Heart left ventricle (tissue), 13 donors: Measurements from ENCODE around the gene USE1.

ENCODE experiments used
- POLR2A ChIP-seq, 2 donors: fragments of 450-650 bp; IDR thresholded peaks; one replicate each; pipeline ENCODE4 v1.6.1; 2017; ENCODE audit warnings: antibody characterized with exemption in 2 of 2, mild to moderate bottlenecking in 2 of 2, moderate library complexity in 2 of 2
- TF ChIP-seq, protein P1 (sequence below), 12 donors: fragments of 200-600 bp; sonication (generic) in 4 of 12; IDR thresholded peaks; one replicate each; pipeline versions ENCODE4 v1.5.0 to v1.8.0; 2018 to 2022; ENCODE audit warnings: antibody characterized with exemption in 12 of 12, mild to moderate bottlenecking in 5 of 12
- donor health status: ischemic (EF 13 %, LVEDD 7.1; RV severe dilation, severe dysfunction).
- donor health status: DM: no; HTN: yes; CAD: no.
- donor health status: DM: no; HTN: no; CAD: no.
- donor health status: ischemic (EF 25% LVEDD 6.9; RV normal size, moderate dysfunction).
- donor health status: ischemic (EF 25% LVEDD 5.7; RV mildly dilated, moderate dysfunction).
- donor health status: ischemic (EF 35%, LVEDD 5.7; RV mildly dilated, moderate dysfunction).
- donor health status: nonischemic (EF 11% LVEDD 7.7; RV severe dilation, severe dysfunction).
- donor health status: DM: yes; HTN: yes; CAD: no.
- donor health status: PGD.
- donor health status: ischemic (EF 29% LVEDD 5.4; RV normal size, mild dysfunction).
- donor health status: nonischemic (EF 23%, LVEDD 6.1; RV moderate dilation, normal function).

DNA sequence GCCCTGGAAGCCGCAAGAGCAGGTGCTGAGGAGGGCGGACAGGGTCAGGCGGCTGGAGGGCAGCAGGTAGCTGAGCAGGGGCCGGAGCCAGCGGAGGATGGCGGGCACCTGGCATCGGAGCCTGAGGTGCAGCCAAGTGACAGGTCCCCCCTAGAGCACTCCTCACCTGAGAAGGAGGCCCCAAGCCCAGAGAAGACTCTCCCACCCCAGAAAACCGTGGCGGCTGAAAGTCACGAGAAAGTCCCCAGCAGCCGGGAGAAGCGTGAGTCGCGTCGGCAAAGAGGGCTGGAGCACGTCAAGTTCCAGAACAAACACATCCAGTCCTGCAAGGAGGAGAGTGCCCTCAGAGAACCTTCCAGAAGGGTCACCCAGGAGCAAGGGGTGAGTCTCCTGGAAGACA lies 20.5 kb upstream of the USE1 start:
- TF ChIP-seq, protein P1, sequence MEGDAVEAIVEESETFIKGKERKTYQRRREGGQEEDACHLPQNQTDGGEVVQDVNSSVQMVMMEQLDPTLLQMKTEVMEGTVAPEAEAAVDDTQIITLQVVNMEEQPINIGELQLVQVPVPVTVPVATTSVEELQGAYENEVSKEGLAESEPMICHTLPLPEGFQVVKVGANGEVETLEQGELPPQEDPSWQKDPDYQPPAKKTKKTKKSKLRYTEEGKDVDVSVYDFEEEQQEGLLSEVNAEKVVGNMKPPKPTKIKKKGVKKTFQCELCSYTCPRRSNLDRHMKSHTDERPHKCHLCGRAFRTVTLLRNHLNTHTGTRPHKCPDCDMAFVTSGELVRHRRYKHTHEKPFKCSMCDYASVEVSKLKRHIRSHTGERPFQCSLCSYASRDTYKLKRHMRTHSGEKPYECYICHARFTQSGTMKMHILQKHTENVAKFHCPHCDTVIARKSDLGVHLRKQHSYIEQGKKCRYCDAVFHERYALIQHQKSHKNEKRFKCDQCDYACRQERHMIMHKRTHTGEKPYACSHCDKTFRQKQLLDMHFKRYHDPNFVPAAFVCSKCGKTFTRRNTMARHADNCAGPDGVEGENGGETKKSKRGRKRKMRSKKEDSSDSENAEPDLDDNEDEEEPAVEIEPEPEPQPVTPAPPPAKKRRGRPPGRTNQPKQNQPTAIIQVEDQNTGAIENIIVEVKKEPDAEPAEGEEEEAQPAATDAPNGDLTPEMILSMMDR (IDR thresholded peaks at IDR 0.05) = no peak
- TF ChIP-seq POLR2A (IDR thresholded peaks at IDR 0.05) = no peak
